CD14-positive monocyte (primary cell): ENCODE results near the gene CDK17. TPM values are rescaled to one million over a fixed set of nuclear protein-coding genes. Genes with fewer than 3 reads are reported as not detected.
A peak's percentile ranks its signal among the peaks of the same experiment; 100 is the strongest.

ENCODE experiments used
- DNase-seq, 3 donors: peaks; one replicate each; pipeline ENCODE4 v3.0.0-alpha.2; 2011 to 2022
- H2AFZ ChIP-seq: 2 replicates; pipeline ENCODE4 v1.6.0; 2012; ENCODE audit warnings: mild to moderate bottlenecking, low read depth, low read length, inconsistent platforms; ENCODE audit not compliant: insufficient read depth, poor library complexity, severe bottlenecking
- H3K27ac ChIP-seq, 2 donors: 1 replicate in 1 of 2; 2 replicates in 1 of 2; pipeline ENCODE4 v1.5.1; 2012 to 2013; ENCODE audit warnings: low read length in 2 of 2, control low read depth in 1 of 2, inconsistent platforms in 1 of 2, low read depth in 1 of 2, mild to moderate bottlenecking in 1 of 2
- H3K27me3 ChIP-seq, 2 donors: one replicate each; pipeline versions ENCODE4 v1.6.0 to v1.6.1; 2011 to 2013; ENCODE audit warnings: low read length in 2 of 2; ENCODE audit not compliant: control insufficient read depth in 2 of 2, insufficient read depth in 2 of 2
- H3K36me3 ChIP-seq, 2 donors: replicated peaks in 1 of 2; 1 replicate in 1 of 2; 2 replicates in 1 of 2; pipeline versions ENCODE4 v1.5.1 to v1.6.1; 2012 to 2013; ENCODE audit warnings: low read length in 2 of 2, control low read depth in 1 of 2, inconsistent platforms in 1 of 2, mild to moderate bottlenecking in 1 of 2; ENCODE audit not compliant: insufficient read depth in 2 of 2, control insufficient read depth in 1 of 2
- H3K4me1 ChIP-seq, 2 donors: 1 replicate in 1 of 2; 2 replicates in 1 of 2; pipeline versions ENCODE4 v1.5.1 to v1.6.1; 2012 to 2013; ENCODE audit warnings: low read length in 2 of 2, control low read depth in 1 of 2, inconsistent platforms in 1 of 2, mild to moderate bottlenecking in 1 of 2, moderate library complexity in 1 of 2; ENCODE audit not compliant: insufficient read depth in 2 of 2, control insufficient read depth in 1 of 2
- H3K4me2 ChIP-seq: replicated peaks from 2 replicates; pipeline ENCODE3; 2012; ENCODE audit warnings: low read length, moderate library complexity, mild to moderate bottlenecking; ENCODE audit not compliant: poor library complexity, severe bottlenecking; ENCODE audit errors: extremely low read depth
- H3K4me3 ChIP-seq, 3 experiments: fragments of 200-600 bp in 1 of 3; sonication (generic) in 1 of 3; replicated peaks in 1 of 3; 1 replicate in 2 of 3; 2 replicates in 1 of 3; pipeline ENCODE4 v1.5.1; 2011 to 2013; ENCODE audit warnings: low read length in 3 of 3, mild to moderate bottlenecking in 3 of 3, control low read depth in 2 of 3, low read depth in 2 of 3, inconsistent platforms in 1 of 3, moderate library complexity in 1 of 3
- H3K79me2 ChIP-seq: 2 replicates; pipeline ENCODE4 v1.6.0; 2012; ENCODE audit warnings: mild to moderate bottlenecking, control low read depth, inconsistent platforms, low read length, moderate library complexity; ENCODE audit not compliant: insufficient read depth
- H3K9ac ChIP-seq: 2 replicates; pipeline ENCODE4 v1.6.0; 2017; ENCODE audit warnings: low read length, mild to moderate bottlenecking; ENCODE audit not compliant: insufficient read depth, poor library complexity, severe bottlenecking
- H3K9me3 ChIP-seq, 2 donors: replicated peaks in 1 of 2; 1 replicate in 1 of 2; 2 replicates in 1 of 2; pipeline versions ENCODE4 v1.5.1 to v1.6.1; 2012 to 2013; ENCODE audit warnings: low read length in 2 of 2, control low read depth in 1 of 2; ENCODE audit not compliant: control insufficient read depth in 1 of 2, insufficient read depth in 1 of 2
- H4K20me1 ChIP-seq: 2 replicates; pipeline ENCODE4 v1.6.0; 2012; ENCODE audit warnings: mild to moderate bottlenecking, low read length, control low read depth, moderate library complexity; ENCODE audit not compliant: insufficient read depth
- H3K27ac Mint-ChIP-seq, 7 donors: one replicate each; pipeline ENCODE4 v1.8.0; 2020; ENCODE audit warnings: mild to moderate bottlenecking in 7 of 7, mixed read lengths in 7 of 7, moderate library complexity in 6 of 7, inconsistent platforms in 2 of 7
- H3K27me3 Mint-ChIP-seq, 3 donors: one replicate each; pipeline ENCODE4 v1.8.0; 2021 to 2022; ENCODE audit warnings: low read depth in 3 of 3, mild to moderate bottlenecking in 3 of 3, mixed read lengths in 3 of 3, moderate library complexity in 3 of 3, inconsistent platforms in 1 of 3
- H3K36me3 Mint-ChIP-seq, 2 donors: one replicate each; pipeline ENCODE4 v1.8.0; 2020; ENCODE audit warnings: mixed read lengths in 2 of 2, inconsistent platforms in 1 of 2, mild to moderate bottlenecking in 1 of 2
- H3K4me1 Mint-ChIP-seq: one replicate; pipeline ENCODE4 v1.8.0; 2020; ENCODE audit warnings: mild to moderate bottlenecking, mixed read lengths
- H3K4me3 Mint-ChIP-seq, 2 donors: one replicate each; pipeline ENCODE4 v1.8.0; 2020; ENCODE audit warnings: mild to moderate bottlenecking in 2 of 2, mixed read lengths in 2 of 2, moderate library complexity in 1 of 2
- H3K9me3 Mint-ChIP-seq, 7 donors: one replicate each; pipeline ENCODE4 v1.8.0; 2020 to 2022; ENCODE audit warnings: mixed read lengths in 7 of 7, mild to moderate bottlenecking in 6 of 7, moderate library complexity in 6 of 7, inconsistent platforms in 2 of 7
- WGBS: methylation state at CpG from one replicate; pipeline ENCODE4 v1.1.5; 2013; ENCODE audit warnings: missing lambda C conversion rate; ENCODE audit not compliant: insufficient coverage; 5-methylcytosine and 5-hydroxymethylcytosine counted together
- intact Hi-C, 2 donors: fragments of 100-400 bp; cut with micrococcal nuclease; formaldehyde crosslinking; loops; one replicate each; pipeline versions ENCODE4 v1.15.0 to v1.15.1; 2023
- polyA plus RNA-seq, 3 donors: library from polyadenylated mRNA; depleted of rRNA in 1 of 3; unstranded in 2 of 3; stranded (reverse) in 1 of 3; fragments of 300-500 nt in 2 of 3; fragments of >200 nt in 1 of 3; fragmentation: Illumina TruSeq in 2 of 3; gene quantifications; 1 replicate in 2 of 3; 2 replicates in 1 of 3; pipeline ENCODE4 v1.2.3, GENCODE V29; 2012 to 2021
- TF ChIP-seq, protein P1 (sequence below): fragments of 200-600 bp; IDR thresholded peaks from one replicate; pipeline ENCODE4 v1.8.0; 2022; ENCODE audit warnings: antibody characterized with exemption, mild to moderate bottlenecking

The CDK17 gene
- polyA plus RNA-seq, 3 donors, result 3.6 to 6.9 (median 6.4) TPM

DNA sequence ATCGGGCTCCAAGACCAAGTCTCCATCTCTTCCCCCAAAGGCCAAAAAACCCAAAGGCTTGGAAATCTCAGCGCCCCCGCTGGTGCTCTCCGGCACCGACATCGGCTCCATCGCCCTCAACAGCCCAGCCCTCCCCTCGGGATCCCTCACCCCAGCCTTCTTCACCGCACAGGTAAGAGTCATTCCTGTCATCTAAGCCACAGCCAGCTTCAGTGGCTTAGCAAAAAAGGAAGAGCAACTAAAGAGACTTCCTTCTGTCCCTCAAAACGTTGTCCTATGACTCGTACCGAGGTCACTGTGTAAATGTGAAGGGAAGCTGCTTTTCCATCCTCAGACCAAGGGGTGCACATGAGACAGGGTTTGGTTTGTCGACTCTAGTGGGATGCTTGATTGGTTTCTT is 152.7 kb downstream of the CDK17 start:
- intact Hi-C loops, result no loop called here
- no peak overlapping the region for H3K4me3 ChIP-seq
- H3K4me1 ChIP-seq, result peaks cover 0 to under 1% of the 10 kb centered on the region in 2 donors
- H2AFZ ChIP-seq, result no peak overlapping the region
- Mint-ChIP-seq H3K36me3 (peaks cover 79 to 88% of the 10 kb centered on the region in 2 donors), H3K4me1 (peaks cover 11% of the 10 kb centered on the region), H3K4me3 (no peak overlapping the region), H3K27ac (peak overlapping the region in 3 of 7 donors; percentile 14 to 51 (median 46)), H3K27me3 (peaks cover 0 to 1% (median 0%) of the 10 kb centered on the region in 3 donors), H3K9me3 (peaks cover 0 to 3% (median 0%) of the 10 kb centered on the region in 7 donors)
- H3K36me3 ChIP-seq, result peaks cover 52 to 82% of the 10 kb centered on the region in 2 donors
- H3K27ac ChIP-seq, result no peak overlapping the region
- no peak overlapping the region for H3K4me2 ChIP-seq
- TF ChIP-seq, protein P1, sequence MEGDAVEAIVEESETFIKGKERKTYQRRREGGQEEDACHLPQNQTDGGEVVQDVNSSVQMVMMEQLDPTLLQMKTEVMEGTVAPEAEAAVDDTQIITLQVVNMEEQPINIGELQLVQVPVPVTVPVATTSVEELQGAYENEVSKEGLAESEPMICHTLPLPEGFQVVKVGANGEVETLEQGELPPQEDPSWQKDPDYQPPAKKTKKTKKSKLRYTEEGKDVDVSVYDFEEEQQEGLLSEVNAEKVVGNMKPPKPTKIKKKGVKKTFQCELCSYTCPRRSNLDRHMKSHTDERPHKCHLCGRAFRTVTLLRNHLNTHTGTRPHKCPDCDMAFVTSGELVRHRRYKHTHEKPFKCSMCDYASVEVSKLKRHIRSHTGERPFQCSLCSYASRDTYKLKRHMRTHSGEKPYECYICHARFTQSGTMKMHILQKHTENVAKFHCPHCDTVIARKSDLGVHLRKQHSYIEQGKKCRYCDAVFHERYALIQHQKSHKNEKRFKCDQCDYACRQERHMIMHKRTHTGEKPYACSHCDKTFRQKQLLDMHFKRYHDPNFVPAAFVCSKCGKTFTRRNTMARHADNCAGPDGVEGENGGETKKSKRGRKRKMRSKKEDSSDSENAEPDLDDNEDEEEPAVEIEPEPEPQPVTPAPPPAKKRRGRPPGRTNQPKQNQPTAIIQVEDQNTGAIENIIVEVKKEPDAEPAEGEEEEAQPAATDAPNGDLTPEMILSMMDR, result no peak
- no peak for DNase-seq
- H3K27me3 ChIP-seq, result no peaks in the 10 kb centered on the region
- 80% methylated on average over 7 of the region's 13 CpGs for WGBS
- no peak overlapping the region for H3K9ac ChIP-seq
- H3K9me3 ChIP-seq, result no peaks in the 10 kb centered on the region
- H4K20me1 ChIP-seq, result peaks cover 97% of the 10 kb centered on the region
- H3K79me2 ChIP-seq, result peaks cover 35% of the 10 kb centered on the region

DNA sequence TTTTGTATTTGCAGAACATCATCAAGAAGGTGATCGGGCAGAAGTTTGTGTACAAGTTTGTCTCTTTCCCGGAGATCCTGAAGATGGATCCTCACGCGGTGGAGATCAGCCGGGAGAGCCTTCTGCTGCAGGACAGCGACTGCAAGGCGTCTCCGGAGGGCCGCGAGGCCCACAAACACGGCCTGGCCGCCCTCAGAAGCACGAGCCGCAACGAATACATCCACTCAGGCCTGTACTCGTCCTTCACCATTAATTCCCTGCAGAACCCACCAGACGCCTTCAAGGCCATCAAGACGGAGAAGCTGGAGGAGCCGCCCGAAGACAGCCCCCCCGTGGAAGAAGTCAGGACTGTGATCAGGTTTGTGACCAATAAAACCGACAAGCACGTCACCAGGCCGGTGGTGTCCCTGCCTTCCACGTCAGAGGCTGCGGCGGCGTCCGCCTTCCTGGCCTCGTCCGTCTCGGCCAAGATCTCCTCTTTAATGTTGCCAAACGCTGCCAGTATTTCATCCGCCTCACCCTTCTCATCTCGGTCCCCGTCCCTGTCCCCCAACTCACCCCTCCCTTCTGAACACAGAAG is 153.2 kb downstream of the CDK17 start:
- Histone ChIP-seq H4K20me1 (peaks cover 97% of the 10 kb centered on the region), H3K9ac (no peak overlapping the region), H3K27ac (no peak overlapping the region), H3K4me2 (no peak overlapping the region), H3K4me1 (peaks cover 0 to 6% of the 10 kb centered on the region in 2 donors), H3K79me2 (peaks cover 40% of the 10 kb centered on the region), H3K4me3 (no peak overlapping the region), H3K27me3 (no peaks in the 10 kb centered on the region), H3K36me3 (peaks cover 51 to 80% of the 10 kb centered on the region in 2 donors), H3K9me3 (no peaks in the 10 kb centered on the region), H2AFZ (no peak overlapping the region)
- H3K9me3 Mint-ChIP-seq, result peaks cover 0 to 3% (median 0%) of the 10 kb centered on the region in 7 donors
- H3K27ac Mint-ChIP-seq, result peak overlapping the region in 1 of 7 donors; percentile 59
- TF ChIP-seq, protein P1, result no peak
- WGBS, result 98% methylated on average over 36 of the region's 36 CpGs
- peaks cover 0 to 1% (median 0%) of the 10 kb centered on the region in 3 donors for H3K27me3 Mint-ChIP-seq
- DNase-seq, result no peak
- intact Hi-C loops, result no loop called here
- H3K36me3 Mint-ChIP-seq, result peaks cover 74 to 86% of the 10 kb centered on the region in 2 donors
- peaks cover 16% of the 10 kb centered on the region for H3K4me1 Mint-ChIP-seq
- H3K4me3 Mint-ChIP-seq, result no peak overlapping the region
